Measurements from ENCODE around the gene LAG3.

The LAG3 gene

DNA sequence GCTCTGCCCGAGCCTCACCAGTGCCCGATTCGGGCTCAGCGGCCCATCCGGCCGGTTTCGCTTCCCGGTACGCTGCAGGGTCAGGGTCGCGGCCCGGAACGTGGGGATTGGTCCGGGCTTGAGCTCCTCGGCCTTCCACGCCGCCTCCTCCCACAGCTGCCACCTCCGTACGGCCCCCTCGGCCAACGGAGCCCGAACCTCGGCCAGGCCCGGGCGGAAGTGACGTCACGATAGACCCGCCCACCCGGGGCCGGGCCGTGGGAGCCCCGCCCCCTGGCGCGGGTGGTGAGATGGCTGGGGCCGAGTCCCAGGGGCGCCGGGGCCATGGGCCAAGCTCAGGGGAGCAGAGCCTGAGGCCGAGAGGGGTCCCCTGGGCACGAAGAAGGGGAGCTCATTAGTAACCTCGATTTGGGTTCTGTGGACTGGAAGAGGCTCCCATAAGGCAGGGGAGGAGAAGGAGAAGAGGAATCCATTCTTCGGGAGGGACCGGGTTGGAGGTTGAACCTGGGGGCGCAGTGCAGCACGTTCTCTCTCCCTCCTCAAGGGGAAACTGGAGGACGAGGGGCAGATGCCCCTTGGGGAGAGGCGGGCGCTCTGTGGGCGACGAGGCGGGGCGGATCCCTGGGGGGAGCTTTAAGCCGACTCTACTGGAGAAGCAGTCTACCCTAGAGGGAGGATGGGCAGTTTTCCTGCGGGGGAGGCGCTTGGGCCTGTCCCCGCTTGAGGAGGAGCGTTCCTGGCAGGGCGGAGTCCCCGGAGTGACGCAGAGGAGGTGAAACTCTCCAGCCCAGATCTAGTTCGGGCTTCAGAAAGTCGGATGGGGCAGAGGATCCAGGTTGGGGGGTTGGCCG lies 19.2 kb upstream of the LAG3 start, which contains the start of gene MLF2:
TSS of gene MLF2 (minus strand) at position 221 of the 851 bp plus-strand sequence. CDS start 807 bp downstream, outside the sequence.
- DNase-seq (ENCODE audit: low read depth in 3 of 3, low spot score in 1 of 3): peak; percentile 93 to 95 (median 95)

DNA sequence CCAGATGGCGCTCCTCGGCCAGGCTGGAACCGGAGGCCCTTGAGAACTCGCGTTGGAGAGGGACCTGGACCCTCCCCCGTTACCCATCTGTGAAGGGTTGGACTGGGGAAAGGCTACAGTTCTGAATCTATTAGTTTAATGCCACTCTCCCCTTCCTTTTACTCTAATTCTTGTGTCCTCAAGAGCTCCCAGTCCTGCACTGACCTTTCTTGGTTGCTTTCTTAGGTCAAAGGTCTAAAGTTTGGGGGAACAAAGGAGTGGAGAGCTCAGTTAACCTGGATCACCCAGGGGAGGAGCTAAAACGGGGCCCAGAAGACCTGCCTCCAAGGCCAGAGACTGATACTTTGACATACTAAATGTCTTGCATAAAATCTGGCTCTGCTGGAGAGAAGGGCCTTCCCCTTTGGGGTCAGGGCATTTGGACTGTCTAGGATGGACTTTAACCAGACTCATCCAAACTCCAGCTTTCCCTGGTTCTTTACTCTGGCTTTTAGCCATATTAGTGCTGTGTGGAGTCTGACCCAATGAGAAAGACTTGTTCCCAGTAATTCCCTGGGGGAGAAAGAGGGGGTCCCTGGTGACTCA lies 18.5 kb upstream of the LAG3 start:
- no peak for DNase-seq (ENCODE audit: low read depth in 3 of 3, low spot score in 1 of 3)

DNA sequence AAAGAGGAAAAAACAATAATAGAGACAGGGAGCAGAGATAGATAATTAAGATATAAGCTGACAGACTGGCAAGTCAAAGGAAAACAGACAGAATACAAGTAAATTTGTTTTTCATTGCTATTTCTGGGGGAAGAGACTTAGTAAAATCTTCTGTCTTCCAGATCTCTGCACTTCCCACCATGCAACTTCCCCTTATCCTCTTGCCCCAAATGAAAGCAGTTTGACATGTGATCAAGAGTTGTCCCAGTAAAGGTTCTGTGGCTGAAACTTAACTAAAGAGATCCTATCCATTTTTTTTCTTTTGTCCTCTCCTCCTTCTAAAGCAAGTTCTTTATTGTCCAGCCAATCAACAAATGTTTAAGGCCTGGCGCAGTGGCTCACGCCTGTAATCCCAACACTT lies 17.9 kb upstream of the LAG3 start:
- no peak for DNase-seq (ENCODE audit: low read depth in 3 of 3, low spot score in 1 of 3)

- DNase-seq (ENCODE audit: low read depth in 3 of 3, low spot score in 1 of 3): no peak
Measured at GRCh38 chr12:6757028-6757690, 15.2 kb upstream of the LAG3 start.

GRCh38 chr12:6758506-6759095 lies 13.7 kb upstream of the LAG3 start:
- DNase-seq (ENCODE audit: low read depth in 3 of 3, low spot score in 1 of 3): no peak

DNA sequence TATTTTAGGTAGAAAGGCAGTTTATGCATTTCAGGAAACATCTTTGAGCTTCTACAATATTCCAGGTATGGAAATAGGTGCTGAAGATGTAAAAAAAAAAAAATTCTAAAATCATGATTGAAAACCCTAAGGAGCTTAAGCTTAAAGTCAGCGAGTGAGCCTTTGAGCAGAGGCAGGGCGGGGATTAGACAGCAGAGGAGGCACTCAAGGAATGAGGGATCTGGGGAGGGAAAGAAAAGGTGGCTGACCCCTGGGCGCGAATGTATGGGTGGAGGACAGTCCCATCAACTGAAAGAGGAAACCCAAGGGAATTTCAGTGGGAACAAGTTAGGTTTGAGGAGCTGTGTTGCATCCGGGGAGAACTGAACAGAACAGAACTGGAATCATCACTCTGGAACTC lies 12.6 kb upstream of the LAG3 start:
- no peak for DNase-seq (ENCODE audit: low read depth in 3 of 3, low spot score in 1 of 3)

- no peak for DNase-seq (ENCODE audit: low read depth in 3 of 3, low spot score in 1 of 3)
Measured at GRCh38 chr12:6763380-6763779, 8.9 kb upstream of the LAG3 start.

GRCh38 chr12:6764011-6764828 lies 8.1 kb upstream of the LAG3 start:
- no peak for DNase-seq (ENCODE audit: low read depth in 3 of 3, low spot score in 1 of 3)

- DNase-seq (ENCODE audit: low read depth in 3 of 3, low spot score in 1 of 3): no peak
Measured at GRCh38 chr12:6765048-6765633, 7.2 kb upstream of the LAG3 start.

GRCh38 chr12:6765634-6766581 lies 6.4 kb upstream of the LAG3 start, which contains the start of gene PTMS:
PTMS (plus strand) TSS chr12:6766363; CDS start chr12:6766706, 343 bp downstream.
- DNase-seq (ENCODE audit: low read depth in 3 of 3, low spot score in 1 of 3): no peak

DNA sequence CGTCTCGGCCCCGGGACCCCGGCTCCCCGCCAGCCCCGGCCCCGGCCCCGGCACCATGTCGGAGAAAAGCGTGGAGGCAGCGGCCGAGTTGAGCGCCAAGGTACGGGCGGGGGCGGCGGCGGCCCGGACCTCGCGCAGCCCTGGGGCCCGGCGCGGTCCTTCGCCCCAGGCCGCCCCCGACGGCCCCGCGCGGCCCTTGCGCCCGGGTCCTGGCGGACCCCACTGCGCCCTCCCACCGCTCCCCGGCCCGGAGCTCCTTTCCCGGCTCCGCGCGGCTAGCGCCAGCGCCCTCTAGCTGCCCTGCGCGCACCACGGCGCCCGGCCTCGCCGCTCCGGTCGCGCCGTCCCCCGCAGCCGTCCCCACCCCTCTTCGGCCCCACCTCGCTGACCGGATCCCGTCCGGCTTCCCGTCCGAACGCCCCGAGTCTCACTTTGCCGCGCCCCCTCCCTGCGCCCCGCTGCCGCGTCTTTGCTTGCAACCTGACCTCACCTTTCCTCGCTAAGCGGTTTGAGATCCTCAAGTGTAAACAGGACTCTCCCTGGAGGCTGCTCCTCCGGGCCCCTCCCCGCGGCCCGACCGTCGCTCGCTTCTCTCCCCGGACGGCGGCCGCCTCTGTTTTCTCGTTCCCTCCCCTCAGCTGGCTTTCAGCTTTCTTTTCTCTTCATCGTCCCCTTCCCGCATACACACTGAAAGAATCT lies 5.5 kb upstream of the LAG3 start:
- DNase-seq (ENCODE audit: low read depth in 3 of 3, low spot score in 1 of 3): peak in 1 of 3 donors; percentile 47

- DNase-seq (ENCODE audit: low read depth in 3 of 3, low spot score in 1 of 3): no peak
Measured at GRCh38 chr12:6767353-6768319, 4.7 kb upstream of the LAG3 start.

DNA sequence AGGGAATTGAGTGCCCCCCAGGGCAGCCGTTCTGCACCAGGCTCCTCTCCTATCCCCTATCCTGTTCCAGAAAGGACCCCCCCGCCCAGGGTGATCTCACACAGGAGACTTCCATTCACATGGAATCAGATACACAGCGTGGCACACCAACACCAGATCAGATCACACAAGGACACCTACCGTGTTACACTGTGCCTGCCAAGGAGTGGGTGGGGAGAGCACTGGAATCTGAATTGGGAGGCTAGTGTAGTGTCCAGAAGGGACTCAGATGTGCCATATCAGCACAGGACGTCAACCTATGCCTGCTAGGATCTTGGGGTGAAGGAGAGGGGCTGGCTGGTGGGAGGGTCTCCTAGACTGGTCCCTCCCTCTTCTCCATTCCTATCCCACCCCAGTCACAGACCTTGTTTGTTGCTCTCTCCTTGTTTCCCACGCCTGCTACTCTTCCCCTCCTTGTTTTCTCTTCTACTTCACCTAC lies 3.8 kb upstream of the LAG3 start:
- DNase-seq (ENCODE audit: low read depth in 3 of 3, low spot score in 1 of 3): no peak

GRCh38 chr12:6768990-6769389 lies 3.3 kb upstream of the LAG3 start:
- no peak for DNase-seq (ENCODE audit: low read depth in 3 of 3, low spot score in 1 of 3)

GRCh38 chr12:6769666-6770065 lies 2.7 kb upstream of the LAG3 start:
- no peak for DNase-seq (ENCODE audit: low read depth in 3 of 3, low spot score in 1 of 3)

DNA sequence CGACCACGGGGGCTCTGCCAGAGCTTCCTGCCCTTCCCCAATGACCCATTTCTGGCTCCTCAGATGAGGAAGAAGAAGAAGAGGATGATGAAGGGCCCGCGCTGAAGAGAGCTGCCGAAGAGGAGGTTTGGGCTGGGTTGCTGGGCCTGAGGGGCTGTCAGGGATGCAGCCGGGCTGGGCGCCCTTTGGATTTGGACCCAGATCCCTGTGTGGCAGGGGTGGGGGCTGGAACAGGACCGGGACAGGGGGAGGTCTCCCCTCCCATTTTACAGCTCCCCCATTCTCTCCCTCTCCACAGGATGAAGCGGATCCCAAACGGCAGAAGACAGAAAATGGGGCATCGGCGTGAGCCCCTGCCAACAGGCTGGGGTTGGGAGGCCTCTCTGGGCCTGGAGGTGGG lies 2.2 kb upstream of the LAG3 start:
- no peak for DNase-seq (ENCODE audit: low read depth in 3 of 3, low spot score in 1 of 3)

GRCh38 chr12:6770600-6770999 lies 1.7 kb upstream of the LAG3 start:
- no peak for DNase-seq (ENCODE audit: low read depth in 3 of 3, low spot score in 1 of 3)
